Measurements from ENCODE around the gene UHRF2.

The UHRF2 gene

DNA sequence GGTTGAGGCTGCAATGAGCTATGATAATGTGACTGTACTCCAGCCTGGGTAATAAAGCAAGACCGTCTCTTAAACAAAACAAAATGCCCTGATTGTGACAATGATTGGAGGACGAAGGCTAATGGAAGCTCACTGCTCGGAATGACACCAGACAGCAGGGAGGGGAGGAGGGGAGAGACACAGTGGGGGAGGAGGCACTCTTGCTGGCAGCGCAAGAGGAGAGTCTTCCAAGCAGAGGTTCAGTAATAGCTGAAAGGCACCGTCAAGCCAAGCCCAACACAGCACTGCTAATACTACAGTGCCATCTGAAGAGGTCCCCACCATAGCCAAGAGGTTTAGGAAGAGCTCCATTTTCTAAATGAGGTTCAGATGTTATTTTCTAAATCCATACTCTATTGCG, 130.2 kb downstream of the UHRF2 start:
- H3K4me1 ChIP-seq (ENCODE audit: insufficient read depth, insufficient read length) = no peaks in the 10 kb centered on the region
- H3K4me3 ChIP-seq (ENCODE audit: insufficient read length, low read depth) = no peak overlapping the region
- TF ChIP-seq YY1 (IDR thresholded peaks at IDR 0.05; ENCODE audit: insufficient read depth, insufficient read length) (no peak), ZNF274 (IDR thresholded peaks at IDR 0.05; ENCODE audit: low read depth, low read length) (no peak), SUZ12 (IDR thresholded peaks at IDR 0.05; ENCODE audit: extremely low read depth, insufficient read depth, insufficient read length) (no peak)
- H3K36me3 ChIP-seq (ENCODE audit: insufficient read depth, insufficient read length, low read length) = no peaks in the 10 kb centered on the region
- H3K9me3 ChIP-seq (ENCODE audit: insufficient read depth, low read length) = no peaks in the 10 kb centered on the region
- no peaks in the 10 kb centered on the region for H3K27me3 ChIP-seq (ENCODE audit: insufficient read depth, insufficient read length)
- H3K9ac ChIP-seq (ENCODE audit: insufficient read length, low read depth) = no peak overlapping the region
- no peak for DNase-seq (ENCODE audit: low read depth, low spot score)

GRCh38 chr9:6545017-6545691, 132.2 kb downstream of the UHRF2 start:
- Histone ChIP-seq H3K9me3 (ENCODE audit: insufficient read depth, low read length) (no peaks in the 10 kb centered on the region), H3K4me3 (ENCODE audit: insufficient read length, low read depth) (no peak overlapping the region), H3K27me3 (ENCODE audit: insufficient read depth, insufficient read length) (no peaks in the 10 kb centered on the region), H3K36me3 (ENCODE audit: insufficient read depth, insufficient read length, low read length) (no peaks in the 10 kb centered on the region), H3K4me1 (ENCODE audit: insufficient read depth, insufficient read length) (no peaks in the 10 kb centered on the region), H3K9ac (ENCODE audit: insufficient read length, low read depth) (no peak overlapping the region)
- DNase-seq (ENCODE audit: low read depth, low spot score) = no peak
- TF ChIP-seq SUZ12 (IDR thresholded peaks at IDR 0.05; ENCODE audit: extremely low read depth, insufficient read depth, insufficient read length) (no peak), YY1 (IDR thresholded peaks at IDR 0.05; ENCODE audit: insufficient read depth, insufficient read length) (no peak), ZNF274 (IDR thresholded peaks at IDR 0.05; ENCODE audit: low read depth, low read length) (no peak)

DNA sequence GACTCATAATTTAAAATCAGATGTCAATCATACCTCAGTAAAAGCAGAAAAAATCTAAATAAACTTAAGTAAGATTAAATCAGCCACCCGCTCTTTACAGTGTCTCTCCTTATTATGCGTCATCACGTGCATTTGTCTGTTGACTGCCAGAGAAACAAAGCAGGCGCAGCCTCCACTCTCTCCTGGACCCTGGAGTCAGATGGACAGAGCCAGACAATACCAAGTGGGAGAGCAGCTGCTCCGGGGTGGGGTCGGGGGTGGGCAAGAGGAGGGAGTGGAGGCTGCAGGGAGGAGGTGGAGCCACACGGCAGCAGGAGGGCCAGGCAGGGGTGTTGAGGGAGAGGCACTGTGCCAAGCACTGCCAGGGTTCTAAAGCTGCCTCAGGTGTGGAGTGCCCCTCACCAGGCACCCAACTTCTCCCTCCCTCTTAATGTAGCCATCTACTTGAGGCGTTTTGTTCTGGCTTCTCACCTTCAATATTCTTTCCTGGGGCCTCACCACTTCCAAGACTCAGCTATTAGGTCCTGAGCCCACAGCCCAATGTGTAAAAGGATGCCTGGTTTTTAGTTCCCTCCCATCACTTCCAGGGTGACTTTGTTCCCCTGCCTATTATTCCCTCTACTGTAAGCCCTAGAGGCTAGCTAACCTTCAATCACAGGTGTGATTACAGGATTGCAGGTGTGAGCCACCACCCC, 136.3 kb downstream of the UHRF2 start:
- Histone ChIP-seq H3K9me3 (ENCODE audit: insufficient read depth, low read length) (no peaks in the 10 kb centered on the region), H3K27me3 (ENCODE audit: insufficient read depth, insufficient read length) (no peaks in the 10 kb centered on the region), H3K36me3 (ENCODE audit: insufficient read depth, insufficient read length, low read length) (no peaks in the 10 kb centered on the region), H3K9ac (ENCODE audit: insufficient read length, low read depth) (no peak overlapping the region), H3K4me1 (ENCODE audit: insufficient read depth, insufficient read length) (no peaks in the 10 kb centered on the region), H3K4me3 (ENCODE audit: insufficient read length, low read depth) (no peak overlapping the region)
- no peak for DNase-seq (ENCODE audit: low read depth, low spot score)
- TF ChIP-seq ZNF274 (IDR thresholded peaks at IDR 0.05; ENCODE audit: low read depth, low read length) (no peak), YY1 (IDR thresholded peaks at IDR 0.05; ENCODE audit: insufficient read depth, insufficient read length) (no peak), SUZ12 (IDR thresholded peaks at IDR 0.05; ENCODE audit: extremely low read depth, insufficient read depth, insufficient read length) (no peak)

DNA sequence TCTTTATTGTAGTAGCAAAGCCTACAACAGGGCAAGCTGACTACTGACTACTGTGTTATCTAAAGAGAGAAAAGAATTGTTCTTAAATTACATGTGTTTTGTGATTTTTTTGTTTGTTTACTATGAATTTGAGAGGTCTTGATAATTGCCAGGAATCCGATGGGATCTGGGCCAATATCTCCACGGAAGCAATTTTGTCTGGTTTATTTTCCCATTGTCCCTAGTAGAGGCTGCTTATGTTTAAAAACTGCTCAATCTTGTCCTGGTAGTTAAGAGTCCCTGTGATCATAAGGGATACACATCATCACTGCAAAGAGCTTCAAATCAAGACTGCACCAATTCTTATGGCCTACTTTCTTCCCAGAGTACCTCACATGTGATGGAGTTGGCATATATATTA, 138.1 kb downstream of the UHRF2 start:
- Histone ChIP-seq H3K4me1 (ENCODE audit: insufficient read depth, insufficient read length) (no peaks in the 10 kb centered on the region), H3K4me3 (ENCODE audit: insufficient read length, low read depth) (no peak overlapping the region), H3K9ac (ENCODE audit: insufficient read length, low read depth) (no peak overlapping the region), H3K36me3 (ENCODE audit: insufficient read depth, insufficient read length, low read length) (no peaks in the 10 kb centered on the region), H3K27me3 (ENCODE audit: insufficient read depth, insufficient read length) (no peaks in the 10 kb centered on the region), H3K9me3 (ENCODE audit: insufficient read depth, low read length) (no peaks in the 10 kb centered on the region)
- DNase-seq (ENCODE audit: low read depth, low spot score) = no peak
- TF ChIP-seq YY1 (IDR thresholded peaks at IDR 0.05; ENCODE audit: insufficient read depth, insufficient read length) = no peak
- no peak for TF ChIP-seq SUZ12 (IDR thresholded peaks at IDR 0.05; ENCODE audit: extremely low read depth, insufficient read depth, insufficient read length)
- TF ChIP-seq ZNF274 (IDR thresholded peaks at IDR 0.05; ENCODE audit: low read depth, low read length) = no peak

DNA sequence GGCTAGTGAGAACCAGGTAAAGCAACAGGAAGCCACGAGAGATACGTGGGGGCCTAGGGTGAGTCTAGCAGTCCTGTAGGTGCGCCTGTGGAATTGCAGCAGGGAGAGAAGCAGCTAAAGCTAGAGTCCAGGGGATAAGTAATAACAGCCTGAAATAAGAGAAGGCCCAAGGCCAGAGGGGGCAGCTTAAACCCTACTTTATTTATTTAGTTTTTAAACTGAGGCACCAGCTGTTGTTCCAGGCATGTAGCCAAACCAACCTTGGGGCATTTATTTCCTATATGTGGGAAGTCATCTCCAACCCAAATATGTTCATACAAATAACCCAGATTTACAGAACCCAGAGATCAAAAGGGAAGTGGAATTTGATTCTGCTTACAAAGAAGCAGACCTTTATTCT, 139.0 kb downstream of the UHRF2 start:
- H3K27me3 ChIP-seq (ENCODE audit: insufficient read depth, insufficient read length) = no peaks in the 10 kb centered on the region
- H3K4me3 ChIP-seq (ENCODE audit: insufficient read length, low read depth) = no peak overlapping the region
- TF ChIP-seq ZNF274 (IDR thresholded peaks at IDR 0.05; ENCODE audit: low read depth, low read length) (no peak), SUZ12 (IDR thresholded peaks at IDR 0.05; ENCODE audit: extremely low read depth, insufficient read depth, insufficient read length) (no peak), YY1 (IDR thresholded peaks at IDR 0.05; ENCODE audit: insufficient read depth, insufficient read length) (no peak)
- no peaks in the 10 kb centered on the region for H3K9me3 ChIP-seq (ENCODE audit: insufficient read depth, low read length)
- no peaks in the 10 kb centered on the region for H3K4me1 ChIP-seq (ENCODE audit: insufficient read depth, insufficient read length)
- DNase-seq (ENCODE audit: low read depth, low spot score) = no peak
- no peaks in the 10 kb centered on the region for H3K36me3 ChIP-seq (ENCODE audit: insufficient read depth, insufficient read length, low read length)
- H3K9ac ChIP-seq (ENCODE audit: insufficient read length, low read depth) = no peak overlapping the region

- no peak for TF ChIP-seq SUZ12 (IDR thresholded peaks at IDR 0.05; ENCODE audit: extremely low read depth, insufficient read depth, insufficient read length)
- TF ChIP-seq ZNF274 (IDR thresholded peaks at IDR 0.05; ENCODE audit: low read depth, low read length) = no peak
- no peak for TF ChIP-seq YY1 (IDR thresholded peaks at IDR 0.05; ENCODE audit: insufficient read depth, insufficient read length)
- DNase-seq (ENCODE audit: low read depth, low spot score) = no peak
- no peaks in the 10 kb centered on the region for H3K36me3 ChIP-seq (ENCODE audit: insufficient read depth, insufficient read length, low read length)
Observed at GRCh38 chr9:6552498-6553121, 139.6 kb downstream of the UHRF2 start.

DNA sequence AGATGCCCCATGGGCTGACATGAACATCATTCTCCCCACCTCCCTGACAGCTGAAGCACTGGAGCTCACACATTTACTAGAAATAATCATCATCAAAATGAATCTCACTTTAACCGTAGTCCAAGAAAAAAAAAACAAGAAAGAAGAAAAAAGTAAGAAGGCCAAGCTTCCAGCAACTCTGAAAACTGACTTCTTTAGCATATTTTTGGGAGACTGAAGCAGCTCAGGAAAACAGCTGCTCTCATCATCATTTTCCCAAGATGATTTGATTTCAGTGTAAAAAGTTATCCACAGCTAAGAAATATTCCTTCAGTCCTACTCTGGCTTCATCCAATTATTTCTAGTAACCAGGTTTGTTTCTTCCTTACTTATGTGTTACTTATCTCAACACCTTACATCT, 140.9 kb downstream of the UHRF2 start:
- no peaks in the 10 kb centered on the region for H3K9me3 ChIP-seq (ENCODE audit: insufficient read depth, low read length)

More at GRCh38 chr9:6552498-6553121, 139.6 kb downstream of the UHRF2 start:
- Histone ChIP-seq H3K27me3 (ENCODE audit: insufficient read depth, insufficient read length) (no peaks in the 10 kb centered on the region), H3K4me3 (ENCODE audit: insufficient read length, low read depth) (no peak overlapping the region), H3K9ac (ENCODE audit: insufficient read length, low read depth) (no peak overlapping the region), H3K4me1 (ENCODE audit: insufficient read depth, insufficient read length) (no peaks in the 10 kb centered on the region), H3K9me3 (ENCODE audit: insufficient read depth, low read length) (no peaks in the 10 kb centered on the region)

More for the DNA sequence above, 140.9 kb downstream of the UHRF2 start:
- H3K4me3 ChIP-seq (ENCODE audit: insufficient read length, low read depth) = no peak overlapping the region
- TF ChIP-seq SUZ12 (IDR thresholded peaks at IDR 0.05; ENCODE audit: extremely low read depth, insufficient read depth, insufficient read length) = no peak
- no peak for TF ChIP-seq ZNF274 (IDR thresholded peaks at IDR 0.05; ENCODE audit: low read depth, low read length)
- no peak for TF ChIP-seq YY1 (IDR thresholded peaks at IDR 0.05; ENCODE audit: insufficient read depth, insufficient read length)
- no peak overlapping the region for H3K9ac ChIP-seq (ENCODE audit: insufficient read length, low read depth)
- DNase-seq (ENCODE audit: low read depth, low spot score) = no peak
- no peaks in the 10 kb centered on the region for H3K27me3 ChIP-seq (ENCODE audit: insufficient read depth, insufficient read length)
- no peaks in the 10 kb centered on the region for H3K36me3 ChIP-seq (ENCODE audit: insufficient read depth, insufficient read length, low read length)
- no peaks in the 10 kb centered on the region for H3K4me1 ChIP-seq (ENCODE audit: insufficient read depth, insufficient read length)
